ENCODE measurements around the gene IL9R.
"Not testable (repeated sequence)": the region's sequence is repeated elsewhere in the genome, so short reads cannot be mapped to it uniquely, and the experiment has no call there.

IL9R gene

GRCh38 chrX:155997436-155997835, at the start of gene IL9R:
Gene IL9R, plus strand, starts transcription at chrX:155997696. Its CDS starts 64 bp downstream, at chrX:155997760.
- no peak for DNase-seq

GRCh38 chrX:155949098-155949497, 48.4 kb upstream of the IL9R start:
- no peak for DNase-seq

DNA sequence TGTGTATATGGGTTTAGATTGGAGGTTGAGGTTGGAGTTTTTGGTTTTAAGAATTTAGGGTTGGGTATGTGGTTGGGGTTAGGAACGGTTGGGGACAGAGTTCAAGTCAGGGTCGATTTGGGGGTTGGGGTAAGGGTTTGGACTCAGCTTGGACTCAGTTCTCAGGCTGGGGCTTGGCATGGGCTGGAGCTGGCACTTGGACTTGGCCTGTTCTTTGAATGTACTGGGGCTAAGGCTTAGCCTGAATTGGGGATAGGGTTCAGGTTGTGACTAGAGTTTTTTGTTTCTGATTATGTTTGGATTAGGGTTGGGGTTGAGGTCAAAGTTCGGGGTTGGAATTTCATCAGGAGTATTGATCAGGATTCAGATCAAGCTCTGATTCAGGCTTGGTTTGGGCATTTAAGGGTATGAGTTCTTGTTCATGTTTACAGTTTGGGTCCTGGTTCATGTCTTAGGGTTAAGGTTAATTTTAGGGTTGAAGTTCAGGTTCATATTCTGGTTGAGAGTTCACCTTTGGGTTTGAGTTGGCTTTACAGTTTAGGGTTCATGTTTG, 46.2 kb upstream of the IL9R start:
- DNase-seq, result no peak

GRCh38 chrX:155953055-155953454, 44.4 kb upstream of the IL9R start:
- no peak for DNase-seq

DNA sequence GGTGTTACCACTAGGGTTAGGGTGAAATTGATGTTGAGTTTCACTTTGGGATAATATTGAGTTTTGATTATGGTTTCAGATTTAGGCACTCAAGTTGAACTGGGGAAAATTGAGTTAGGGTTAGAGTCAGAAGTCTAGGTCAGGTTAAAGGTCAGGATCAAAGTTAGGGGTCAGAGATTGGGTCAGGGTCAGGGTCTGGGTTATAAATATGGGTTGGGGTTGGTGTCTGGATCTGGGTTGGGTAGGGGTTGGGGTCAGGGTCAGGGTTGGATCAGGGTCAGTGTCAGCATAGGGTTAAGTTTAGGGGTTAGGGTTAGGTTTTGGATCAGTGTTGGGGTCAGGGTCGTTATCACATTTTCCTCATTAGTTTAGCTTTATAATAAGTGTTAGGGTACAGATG, 42.7 kb upstream of the IL9R start:
- no peak for DNase-seq

DNA sequence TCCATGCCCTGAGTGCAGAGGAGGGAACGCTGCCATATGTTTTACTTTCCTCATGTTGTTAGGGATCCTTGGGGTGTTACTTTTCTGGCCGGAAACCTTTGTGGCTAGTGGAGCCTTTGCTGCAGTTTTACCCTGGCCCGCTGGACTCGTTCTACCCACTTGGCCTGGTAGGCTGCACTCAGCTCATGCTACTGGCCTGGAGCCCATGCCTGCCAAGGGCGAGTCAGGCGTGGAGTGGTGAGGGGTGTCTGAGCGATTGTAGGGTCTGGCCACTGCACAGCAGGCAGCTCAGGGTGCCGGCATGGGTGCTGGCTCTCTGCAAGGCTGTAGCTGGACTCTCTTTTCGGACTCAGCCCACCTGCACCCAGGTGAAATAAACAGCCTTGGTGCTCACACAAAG, 41.4 kb upstream of the IL9R start:
- DNase-seq, result no peak

DNA sequence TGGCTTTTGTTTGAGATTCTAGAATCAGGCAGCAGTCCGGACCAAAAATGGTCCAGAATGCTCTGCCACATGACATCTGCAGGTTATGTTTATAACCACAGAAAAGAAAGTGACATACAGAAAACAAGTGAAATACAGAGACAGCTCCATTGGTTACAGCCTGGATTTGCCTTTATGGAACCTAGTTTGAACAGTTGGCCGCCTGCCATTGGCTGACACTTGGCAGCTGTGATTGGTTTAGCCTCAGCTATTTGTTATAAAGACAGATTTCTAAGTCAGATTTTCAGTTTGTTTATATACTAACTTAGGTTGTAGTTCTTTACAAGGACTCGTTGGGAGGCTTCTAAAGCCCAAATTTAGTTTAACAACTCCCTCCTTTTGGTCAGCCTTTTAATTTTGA, 40.8 kb upstream of the IL9R start:
- no peak for DNase-seq

- DNase-seq, result no peak
These were observed 39.7 kb upstream of the IL9R start for GRCh38 chrX:155957843-155958242.

DNA sequence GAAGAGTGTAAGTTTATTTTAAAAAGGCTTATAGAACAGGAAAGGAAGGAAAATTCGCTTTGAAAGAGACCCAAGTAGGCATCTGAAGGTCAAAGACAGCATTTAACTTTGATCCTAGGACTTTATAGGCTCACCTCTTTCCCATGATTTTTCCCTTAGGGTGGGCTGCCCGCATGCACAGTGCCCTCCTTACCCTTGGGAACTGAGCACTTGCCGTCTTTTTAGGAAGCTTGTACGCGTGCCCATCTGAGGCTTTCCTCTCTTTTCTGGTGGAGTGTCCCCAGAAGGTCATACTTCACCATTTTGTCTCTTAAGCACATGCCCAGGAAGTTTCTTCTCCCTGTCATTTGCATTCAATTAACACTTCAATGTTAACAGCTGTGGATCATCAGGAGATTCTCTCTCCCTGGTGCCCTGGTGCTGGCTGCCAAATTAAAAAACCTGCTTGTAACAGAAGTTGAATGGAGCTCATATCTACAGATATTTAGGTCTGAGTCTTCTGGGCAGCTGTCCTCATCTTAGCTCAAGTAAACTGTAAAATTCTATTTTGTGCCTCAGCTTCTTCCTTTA, 38.4 kb upstream of the IL9R start:
- no peak for DNase-seq

DNA sequence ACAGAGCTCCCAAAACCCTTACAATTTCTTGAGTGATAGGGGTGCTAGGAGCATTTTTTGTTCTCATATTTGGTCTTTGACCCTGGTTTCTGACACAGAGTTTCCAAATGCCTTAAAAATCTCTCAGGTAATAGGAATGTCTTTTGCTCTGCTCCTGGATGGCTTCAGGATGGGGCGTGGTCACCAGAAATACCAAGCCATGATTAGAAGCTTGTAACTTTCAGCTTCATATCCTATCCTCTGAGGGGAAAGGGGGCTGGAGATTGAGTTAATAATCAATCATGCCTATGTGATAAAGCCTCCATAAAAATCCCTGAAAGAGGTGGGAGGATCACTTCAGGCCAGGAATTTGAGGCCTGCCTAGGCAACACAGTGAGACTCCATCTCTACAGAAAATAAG, 34.6 kb upstream of the IL9R start:
- no peak for DNase-seq

DNA sequence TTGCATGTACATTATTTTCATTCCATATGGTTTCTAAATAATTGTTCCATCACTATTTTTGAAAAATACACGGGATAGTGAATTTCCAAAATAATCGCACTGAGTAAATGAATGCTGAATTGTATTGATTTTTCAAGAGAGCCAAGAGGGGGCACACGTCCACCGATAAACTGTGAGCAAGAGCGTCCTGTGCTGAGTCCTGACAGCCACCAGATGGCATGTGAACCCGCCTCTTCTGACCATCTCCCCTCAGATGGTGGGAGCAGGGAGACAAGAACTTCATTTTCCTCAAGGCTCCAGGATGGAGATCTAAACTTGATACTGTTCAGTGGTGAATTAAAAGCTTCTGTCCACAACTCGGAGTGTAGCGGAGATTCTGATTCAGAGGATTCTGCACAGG, 30.6 kb upstream of the IL9R start:
- no peak for DNase-seq

DNA sequence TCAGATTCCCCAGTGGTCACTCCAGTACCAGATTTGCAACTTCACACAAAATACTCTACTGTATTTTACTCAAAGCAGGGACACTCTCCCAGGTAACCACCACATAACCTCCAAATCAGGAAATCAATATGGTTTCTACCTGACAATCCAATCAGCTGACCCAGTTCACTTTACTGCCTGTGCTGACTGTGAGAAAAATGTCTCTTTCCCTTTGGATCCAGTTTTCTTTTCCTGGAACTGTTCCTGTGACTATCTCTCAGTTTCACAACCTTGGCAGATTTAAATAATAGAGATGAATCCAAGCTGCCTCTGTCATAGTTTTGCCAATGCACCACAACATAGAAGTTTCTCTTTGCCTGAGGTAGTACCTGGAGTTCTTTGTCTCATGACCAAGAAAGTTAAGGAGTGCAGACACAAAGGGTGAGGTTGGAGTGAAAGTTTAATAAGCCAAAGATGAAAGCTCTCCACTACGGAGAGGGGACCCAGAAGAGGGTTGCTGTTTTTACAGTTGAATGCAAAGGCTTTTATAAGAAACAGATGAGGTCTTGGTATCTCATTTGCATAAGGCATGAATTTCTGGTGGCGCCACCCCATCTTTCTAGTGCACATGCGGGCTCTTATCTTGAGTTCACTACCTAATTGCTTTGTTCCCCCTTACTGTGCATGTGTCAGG, 29.7 kb upstream of the IL9R start:
- DNase-seq, result no peak

DNA sequence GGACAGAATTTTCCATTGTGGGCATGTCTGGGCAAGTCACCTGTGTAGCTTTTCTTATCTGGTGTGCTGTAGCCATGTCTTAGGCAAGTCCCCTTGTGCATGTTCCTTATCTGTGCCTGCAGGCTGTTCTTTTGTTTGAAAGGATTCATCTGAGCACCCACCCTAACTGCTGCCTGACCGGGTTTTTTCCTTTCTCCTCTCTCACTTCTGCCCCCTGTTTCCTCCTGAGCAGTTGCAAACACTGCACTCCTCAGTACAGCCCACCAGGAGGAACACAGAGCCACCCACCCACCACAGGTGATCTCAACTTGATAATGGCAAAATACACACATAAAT, 29.2 kb upstream of the IL9R start:
- no peak for DNase-seq

DNA sequence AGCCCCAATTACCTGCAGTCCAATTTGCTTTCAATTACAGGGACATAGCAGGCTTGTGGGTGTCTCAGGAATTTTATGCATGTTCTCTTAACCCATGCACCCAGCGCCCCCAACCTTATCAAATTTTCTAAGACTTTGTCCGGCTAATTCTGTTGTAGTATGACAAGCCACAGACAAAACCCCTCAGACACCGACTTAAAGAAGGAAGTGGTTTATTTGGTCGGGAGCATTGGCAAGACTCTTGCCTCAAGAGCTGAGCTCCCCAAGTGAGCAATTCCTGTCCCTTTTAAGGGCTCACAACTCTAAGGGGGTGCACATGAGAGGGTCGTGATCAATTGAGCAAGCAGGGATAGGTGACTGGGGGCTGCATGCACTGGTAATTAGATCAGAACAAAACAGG, 28.7 kb upstream of the IL9R start:
- no peak for DNase-seq

GRCh38 chrX:155971658-155972057, 25.8 kb upstream of the IL9R start:
- DNase-seq, result not testable (repeated sequence)

GRCh38 chrX:155972241-155972640, 25.3 kb upstream of the IL9R start:
- DNase-seq, result not testable (repeated sequence)

- no peak for DNase-seq
These were observed 14.2 kb upstream of the IL9R start for GRCh38 chrX:155983326-155983725.

GRCh38 chrX:155985208-155985607, 12.3 kb upstream of the IL9R start:
- no peak for DNase-seq

GRCh38 chrX:155986995-155987394, 10.5 kb upstream of the IL9R start:
- DNase-seq, result not testable (repeated sequence)

DNA sequence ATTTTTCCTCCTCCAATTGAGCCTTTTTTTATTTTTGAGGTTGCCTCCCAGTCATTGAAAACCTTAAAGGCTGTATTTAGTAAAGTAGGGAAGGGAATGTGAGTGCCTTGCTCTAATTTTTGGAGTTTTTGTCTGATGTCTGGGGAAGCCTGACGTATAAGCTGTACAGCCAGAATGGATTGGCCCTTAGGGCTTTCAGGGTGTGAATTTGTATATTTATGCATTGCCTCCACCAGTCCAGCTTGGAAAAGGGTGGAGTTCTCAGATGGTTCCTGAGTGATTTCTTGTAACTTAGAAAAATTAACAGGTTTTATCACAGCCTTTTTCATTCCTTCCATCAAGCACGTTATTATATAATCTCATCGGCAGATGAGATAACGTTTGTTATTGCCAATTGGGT, 8.6 kb upstream of the IL9R start:
- DNase-seq, result no peak

- no peak for DNase-seq
These were observed 4.1 kb upstream of the IL9R start for GRCh38 chrX:155993421-155993820.

- DNase-seq, result no peak
These were observed 2.1 kb upstream of the IL9R start for GRCh38 chrX:155995321-155995875.

DNA sequence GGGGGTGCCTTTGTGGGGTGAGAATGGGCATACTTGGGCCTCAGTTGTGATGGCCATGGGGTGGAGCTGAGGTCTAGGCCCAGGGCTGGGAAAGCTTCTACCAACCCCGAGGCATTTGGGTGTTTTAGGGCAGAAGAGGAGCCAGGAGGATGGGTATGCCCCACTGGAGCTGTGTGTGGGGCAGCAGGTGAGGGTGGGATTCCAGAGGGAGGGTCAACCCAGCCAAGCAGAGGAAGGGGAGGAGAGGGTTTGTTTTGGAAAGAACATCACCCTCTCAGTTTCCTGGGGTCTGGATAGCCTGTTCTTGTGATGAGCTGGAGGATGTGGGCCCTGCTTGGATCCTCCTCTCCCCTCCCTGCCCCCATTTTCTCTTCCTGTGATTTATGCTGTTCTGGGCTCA, 620 bp downstream of the IL9R start:
- no peak for DNase-seq

DNA sequence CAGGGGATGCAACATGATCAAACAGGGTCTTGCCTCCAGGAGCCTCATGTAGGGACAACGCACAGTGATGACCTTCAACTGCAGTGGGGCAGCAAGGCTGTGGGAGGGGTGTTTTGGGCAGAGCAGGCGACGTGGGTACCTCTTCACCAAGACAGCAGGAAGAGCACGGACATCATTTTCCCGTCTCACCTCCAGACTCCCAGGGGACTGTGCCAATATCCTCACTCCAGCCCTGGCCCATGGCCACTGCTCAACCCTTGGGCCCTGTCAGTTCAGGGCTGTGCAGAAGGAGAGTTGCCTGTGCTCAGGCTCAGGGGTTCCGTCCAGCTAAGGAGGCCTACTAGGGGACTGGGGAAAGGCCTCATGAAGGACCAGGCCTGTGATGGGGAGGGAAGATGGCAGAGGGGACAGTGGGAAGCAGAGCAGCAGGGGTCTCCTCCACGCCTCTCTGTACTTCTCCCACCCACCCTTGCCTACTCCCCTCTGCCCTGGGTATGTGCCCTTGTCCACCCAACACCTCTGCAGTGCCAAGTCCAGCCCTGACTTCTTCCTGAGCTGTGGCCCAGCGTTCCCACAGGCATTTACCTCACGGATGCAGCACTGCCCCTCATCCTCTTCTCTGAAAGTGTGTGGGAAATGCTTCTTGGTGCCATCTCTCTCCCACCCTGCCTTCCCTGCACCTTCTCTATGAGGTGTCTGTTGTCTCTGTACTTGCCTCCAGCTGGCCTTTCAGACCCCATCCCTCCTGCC, 1.4 kb downstream of the IL9R start:
- DNase-seq, result no peak

Data from cerebellar nuclear complex (tissue), 1 donor.